ENCODE data around the gene CCDC88B.

GRCh38 chr11:64317325-64317960, 22.6 kb upstream of the CCDC88B start, which contains the start of gene TRMT112:
- no peak for TF ChIP-seq CTCF (IDR thresholded peaks at IDR 0.05; ENCODE audit: low read depth, low read length)
- no peak for TF ChIP-seq EZH2phosphoT487 (IDR thresholded peaks at IDR 0.05; ENCODE audit: low read depth)

Measured in OCI-LY3 (cell line).